GM19468 (cell line): ENCODE measurements around the gene BATF.
"Not testable (repeated sequence)": the region's sequence is repeated elsewhere in the genome, so short reads cannot be mapped to it uniquely, and the experiment has no call there.

Experiments
- ATAC-seq: cut with Tn5 transposase; IDR thresholded peaks from one replicate; pipeline ENCODE4 v1.9.1; 2021; ENCODE audit warnings: mild to moderate bottlenecking, moderate library complexity, moderate number of reproducible peaks; ENCODE audit not compliant: unreplicated experiment; ENCODE audit errors: extremely low read depth

BATF gene, protein sequence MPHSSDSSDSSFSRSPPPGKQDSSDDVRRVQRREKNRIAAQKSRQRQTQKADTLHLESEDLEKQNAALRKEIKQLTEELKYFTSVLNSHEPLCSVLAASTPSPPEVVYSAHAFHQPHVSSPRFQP

GRCh38 chr14:75522224-75522982 is at the start of gene BATF:
TSS of gene BATF (plus strand) at chr14:75522469. CDS start at chr14:75522683, 214 bp downstream.
- no peak for ATAC-seq

DNA sequence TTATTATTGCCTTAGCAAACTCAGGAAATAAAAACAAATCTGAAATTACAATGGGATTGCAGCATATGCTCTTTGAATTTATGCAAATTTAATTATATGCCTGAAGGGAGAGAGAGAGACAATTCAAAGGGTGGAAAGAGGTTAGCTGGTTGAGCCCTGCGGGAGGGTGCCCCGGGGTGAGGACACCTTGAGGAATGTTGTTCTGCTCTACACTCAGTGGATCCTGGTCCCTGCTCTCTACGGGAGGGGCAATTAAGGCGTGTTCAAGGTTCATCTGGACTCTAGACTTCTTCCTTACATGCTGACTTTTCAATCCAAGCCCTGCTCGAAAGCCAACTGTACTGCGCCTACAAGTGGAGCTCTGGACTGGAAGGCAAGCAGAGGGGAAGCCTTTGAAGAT is 48.1 kb upstream of the BATF start:
- ATAC-seq, result not testable (repeated sequence)

DNA sequence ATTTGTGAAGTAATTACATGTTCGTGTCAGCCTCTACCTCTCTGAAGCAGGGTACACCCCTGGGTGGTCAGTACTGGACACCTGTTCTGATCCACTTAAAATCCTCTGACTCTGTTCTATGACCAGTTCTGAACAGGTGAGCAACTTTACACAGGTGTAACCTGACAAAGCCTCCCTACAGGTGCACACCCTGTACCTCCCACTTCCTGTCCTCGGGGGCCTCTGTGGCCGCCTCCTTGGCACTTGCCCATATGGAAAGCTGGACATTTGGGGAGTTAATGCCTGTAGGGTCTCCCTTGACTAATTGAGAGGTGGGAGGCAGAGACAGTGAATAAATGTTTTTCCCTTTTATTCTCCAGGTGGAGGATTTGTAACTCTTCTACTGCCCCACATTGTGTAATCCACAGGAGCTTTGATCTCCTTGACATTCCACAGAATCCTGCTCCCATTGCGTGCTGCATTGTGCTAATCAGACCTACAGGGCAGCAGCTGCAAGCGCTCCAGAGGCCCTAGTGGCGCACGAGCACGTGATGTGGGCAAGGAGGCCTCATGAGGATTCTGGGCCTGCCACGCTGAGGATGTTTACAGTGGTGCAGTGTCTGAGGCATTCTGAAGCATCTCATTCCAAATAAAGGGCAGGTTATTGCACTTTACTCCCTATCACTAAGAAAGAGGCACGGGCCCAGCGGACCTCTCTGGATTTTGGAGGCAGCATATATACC is 45.8 kb upstream of the BATF start:
- no peak for ATAC-seq

DNA sequence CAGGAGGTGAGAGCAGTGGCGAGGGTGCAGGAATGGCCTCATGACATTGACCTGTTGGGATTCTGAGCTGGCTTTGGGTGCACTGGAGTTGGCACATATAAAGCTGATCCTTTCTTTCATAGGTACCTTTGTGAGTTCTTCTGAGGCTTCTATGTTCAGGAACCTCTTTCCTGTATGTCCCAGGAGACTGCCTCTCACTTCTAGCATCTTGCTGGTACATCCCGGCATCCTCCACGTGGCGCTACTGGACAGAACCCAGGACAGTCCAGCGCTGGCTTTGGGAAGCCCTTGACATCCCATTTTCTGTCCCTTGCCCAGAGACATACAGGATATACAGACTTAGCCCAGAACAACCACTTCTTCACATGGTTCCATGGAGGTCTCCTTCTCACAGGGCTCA is 44.4 kb upstream of the BATF start:
- no peak for ATAC-seq

GRCh38 chr14:75479770-75480600 is 42.3 kb upstream of the BATF start:
- ATAC-seq, result no peak

- no peak for ATAC-seq
Observed at GRCh38 chr14:75482366-75482765, 39.9 kb upstream of the BATF start.

DNA sequence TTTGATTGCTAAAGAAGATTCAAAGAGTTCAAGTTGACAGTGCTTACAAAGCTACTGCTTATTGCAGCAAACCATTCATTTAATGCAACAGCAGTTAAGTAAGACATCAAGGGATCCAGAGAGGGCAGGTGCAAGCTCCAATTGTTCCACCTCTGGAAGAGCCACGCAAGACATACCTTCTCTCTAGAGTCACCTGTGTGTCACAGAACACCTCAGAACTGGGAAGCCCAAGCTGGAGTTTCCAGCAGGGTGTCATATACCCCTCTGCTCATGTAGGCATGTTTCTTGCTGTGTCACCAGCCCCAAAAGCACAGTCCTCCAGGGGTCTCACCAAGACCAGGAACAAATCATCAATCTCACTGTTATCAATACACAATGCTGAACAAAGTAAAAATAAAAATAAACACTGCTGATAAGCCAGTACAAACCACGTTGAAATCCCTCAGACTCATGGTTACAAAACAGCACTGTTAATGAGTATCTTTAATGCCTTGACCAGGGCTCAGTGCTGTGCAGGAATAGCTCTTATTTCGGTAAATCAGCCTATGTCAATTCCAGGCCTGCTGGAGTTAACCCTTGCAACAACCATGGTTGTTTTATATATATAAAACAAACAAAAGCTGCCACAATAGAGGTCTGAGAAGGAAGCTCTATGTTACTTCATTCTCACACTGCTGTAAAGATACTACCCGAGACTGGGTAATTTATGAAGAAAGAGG is 37.4 kb upstream of the BATF start:
- ATAC-seq, result no peak

- no peak for ATAC-seq
Observed at GRCh38 chr14:75486318-75486717, 36.0 kb upstream of the BATF start.

GRCh38 chr14:75487155-75487671 is 35.1 kb upstream of the BATF start:
- no peak for ATAC-seq

- no peak for ATAC-seq
Observed at GRCh38 chr14:75489480-75489837, 32.8 kb upstream of the BATF start.

DNA sequence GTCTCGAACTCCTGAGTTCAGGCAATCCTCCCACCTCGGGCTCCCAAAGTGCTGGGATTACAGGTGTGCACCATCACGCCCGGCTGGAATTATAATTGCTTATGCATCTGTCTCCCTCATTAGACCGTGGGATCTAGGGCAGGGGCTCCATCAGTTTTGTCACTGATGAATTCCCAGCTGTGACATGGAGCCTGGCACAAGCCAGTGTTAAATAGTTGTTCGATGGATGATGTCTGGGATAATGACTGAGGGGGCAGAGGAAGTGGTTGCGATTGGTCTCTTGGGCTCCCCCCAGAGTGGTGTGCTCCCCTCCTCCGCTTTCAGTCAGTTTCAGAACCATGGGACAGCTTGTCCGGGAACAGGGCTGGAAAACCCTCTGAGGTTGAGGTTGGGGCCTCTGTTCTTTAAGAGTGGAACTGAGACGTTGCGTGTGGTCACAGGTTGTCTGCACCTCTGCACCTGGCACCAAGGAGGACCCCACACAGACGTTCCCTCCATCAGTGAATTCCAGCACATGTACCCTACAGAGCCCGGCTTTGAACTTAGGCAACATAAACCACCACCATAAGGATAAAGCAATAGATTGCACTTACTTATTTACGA is 30.8 kb upstream of the BATF start:
- no peak for ATAC-seq

DNA sequence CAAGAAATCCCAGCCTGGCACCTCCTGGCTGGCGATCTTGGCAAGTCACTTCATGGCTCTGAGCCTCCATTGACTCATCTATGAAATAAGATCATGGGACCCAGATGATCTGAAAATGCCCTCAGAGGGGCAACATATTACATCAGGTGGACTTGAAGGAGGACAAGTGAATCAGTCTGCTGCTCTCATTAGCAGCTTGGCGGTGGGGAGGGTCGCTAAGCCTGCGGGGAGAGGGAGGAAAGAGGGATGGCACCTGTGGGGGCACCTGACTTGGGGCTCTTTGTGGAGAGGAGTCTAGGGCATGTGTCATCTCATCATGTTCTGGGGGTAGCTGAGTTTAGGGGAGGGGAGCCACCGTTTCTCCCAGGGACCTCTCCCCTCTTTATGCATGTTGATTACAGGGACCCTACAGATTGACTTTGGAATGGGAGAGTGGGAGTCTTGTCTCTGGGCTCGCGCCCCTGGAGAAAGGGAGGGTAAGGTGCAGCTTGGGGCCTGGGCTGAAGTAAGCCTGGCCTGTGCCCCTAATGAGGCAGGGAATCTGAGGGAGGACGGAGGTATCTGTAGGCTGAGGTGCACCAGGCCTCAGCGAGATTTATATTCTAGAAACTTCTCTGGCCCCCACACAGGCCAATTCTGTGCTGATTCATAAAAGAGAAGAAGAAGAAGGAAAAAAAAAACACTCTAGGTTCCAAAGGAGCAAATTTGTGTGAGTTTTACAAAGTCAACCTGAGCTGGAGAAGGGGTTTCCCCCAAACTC is 29.3 kb upstream of the BATF start:
- ATAC-seq, result no peak

DNA sequence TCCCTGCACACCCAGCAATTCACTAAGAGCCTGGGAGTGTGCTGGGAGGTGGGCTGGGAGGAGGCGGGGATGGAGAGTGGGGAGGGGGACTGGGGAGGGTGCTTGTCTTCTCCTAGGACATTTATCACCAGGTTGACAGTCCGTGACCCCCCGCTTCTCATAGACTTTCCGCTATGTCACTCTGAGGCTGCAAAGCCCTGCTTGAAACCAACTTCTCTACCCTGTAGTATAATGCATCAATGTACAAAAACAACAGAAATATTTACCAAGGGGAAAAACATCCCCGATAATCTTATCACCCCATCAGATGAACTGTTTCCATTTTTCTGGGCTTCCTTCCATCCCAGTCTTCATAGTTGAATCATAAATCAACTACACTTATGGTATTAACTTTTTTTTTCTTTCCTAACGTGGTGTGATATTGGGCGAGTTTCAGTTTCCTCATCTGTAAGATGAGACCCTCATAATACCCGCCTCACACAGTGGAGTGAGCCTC is 28.6 kb upstream of the BATF start:
- no peak for ATAC-seq

DNA sequence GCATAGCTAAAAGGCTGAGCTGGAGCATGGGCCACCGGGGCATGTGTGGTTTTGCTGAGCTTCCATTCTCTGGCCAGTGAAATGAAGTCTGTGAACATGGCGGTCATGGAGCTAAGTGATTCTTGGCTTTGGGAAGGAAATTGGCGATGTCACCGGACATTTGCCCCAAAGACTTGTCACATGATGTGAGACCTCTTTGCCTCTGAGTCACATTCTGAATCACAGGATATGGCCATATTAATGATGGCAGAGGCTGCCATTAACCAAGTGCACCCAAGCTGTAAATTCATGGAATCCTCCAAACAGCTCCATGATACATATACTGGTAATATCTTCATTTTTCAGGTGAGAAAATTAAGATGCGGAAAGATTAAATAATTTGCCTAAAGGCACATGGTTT is 27.4 kb upstream of the BATF start:
- no peak for ATAC-seq

DNA sequence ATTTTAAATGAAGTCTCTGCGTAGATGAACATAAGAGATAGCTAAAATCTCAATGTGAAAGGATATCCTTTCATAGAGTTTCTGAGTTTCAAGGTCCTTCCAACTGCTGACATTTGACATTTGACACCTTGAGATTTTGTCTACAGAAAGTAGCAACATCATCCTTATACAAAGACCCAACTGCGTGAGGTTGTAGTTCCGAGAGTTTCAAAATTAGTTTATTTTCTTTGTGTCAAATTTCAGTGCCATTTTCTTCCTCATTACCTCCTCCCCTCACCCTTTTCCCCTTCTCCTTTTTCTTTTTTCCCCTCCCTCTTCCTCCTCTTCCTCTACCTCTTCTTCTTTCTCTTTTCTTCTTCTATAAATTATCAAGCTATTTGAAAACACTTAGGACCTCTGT is 26.9 kb upstream of the BATF start:
- no peak for ATAC-seq

DNA sequence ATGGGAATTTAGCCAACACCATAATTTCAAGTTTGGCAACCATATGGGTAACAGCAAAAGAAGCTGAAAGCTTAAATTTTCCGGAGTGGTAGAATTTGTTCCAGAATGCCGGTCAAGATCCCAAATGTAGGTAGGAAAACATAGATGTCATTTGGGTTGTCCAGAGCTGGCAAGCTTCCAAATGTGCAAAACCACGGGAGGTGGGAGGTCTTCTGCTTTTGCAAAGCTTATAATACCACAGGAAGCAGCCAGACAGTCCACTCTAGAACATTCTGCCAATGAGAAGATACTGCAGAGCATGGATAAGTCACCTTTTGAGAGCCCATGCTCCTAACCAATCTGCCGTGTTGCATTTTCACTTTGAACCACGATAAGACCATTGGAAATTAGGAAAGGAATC is 26.4 kb upstream of the BATF start:
- ATAC-seq, result no peak

DNA sequence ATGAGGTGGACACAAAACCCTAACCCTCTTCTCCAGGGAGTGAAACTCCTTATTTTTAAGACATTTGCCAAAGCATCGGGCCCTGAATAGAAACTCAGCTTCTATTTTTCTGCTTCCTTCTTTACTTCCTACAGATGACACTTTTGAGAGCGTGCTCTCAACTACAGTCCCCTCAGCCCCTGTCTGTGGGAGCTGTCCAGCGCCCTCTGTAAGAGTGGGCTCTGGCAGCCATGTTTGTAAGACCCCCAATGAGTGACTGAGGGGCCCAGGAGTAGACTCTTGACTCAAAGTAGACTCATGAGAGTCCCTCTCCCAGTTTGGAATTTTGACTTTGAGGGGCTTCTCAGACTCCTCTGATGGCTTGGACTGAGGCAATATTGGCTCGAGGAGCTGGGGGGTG is 25.5 kb upstream of the BATF start:
- ATAC-seq, result no peak

GRCh38 chr14:75497191-75497590 is 25.1 kb upstream of the BATF start:
- ATAC-seq, result no peak

- ATAC-seq, result no peak
Observed at GRCh38 chr14:75497701-75498100, 24.6 kb upstream of the BATF start.
